ENCODE data around the gene CRLF3. TPM values are rescaled to one million over a fixed set of nuclear protein-coding genes. Genes with fewer than 3 reads are reported as not detected.
A peak's percentile ranks its signal among the peaks of the same experiment; 100 is the strongest.
"Not testable (repeated sequence)": the region's sequence is repeated elsewhere in the genome, so short reads cannot be mapped to it uniquely, and the experiment has no call there.

CRLF3 gene
- total RNA-seq, 3 donors from 2014 or later, result 13.7 to 17.9 (median 13.8) TPM

DNA sequence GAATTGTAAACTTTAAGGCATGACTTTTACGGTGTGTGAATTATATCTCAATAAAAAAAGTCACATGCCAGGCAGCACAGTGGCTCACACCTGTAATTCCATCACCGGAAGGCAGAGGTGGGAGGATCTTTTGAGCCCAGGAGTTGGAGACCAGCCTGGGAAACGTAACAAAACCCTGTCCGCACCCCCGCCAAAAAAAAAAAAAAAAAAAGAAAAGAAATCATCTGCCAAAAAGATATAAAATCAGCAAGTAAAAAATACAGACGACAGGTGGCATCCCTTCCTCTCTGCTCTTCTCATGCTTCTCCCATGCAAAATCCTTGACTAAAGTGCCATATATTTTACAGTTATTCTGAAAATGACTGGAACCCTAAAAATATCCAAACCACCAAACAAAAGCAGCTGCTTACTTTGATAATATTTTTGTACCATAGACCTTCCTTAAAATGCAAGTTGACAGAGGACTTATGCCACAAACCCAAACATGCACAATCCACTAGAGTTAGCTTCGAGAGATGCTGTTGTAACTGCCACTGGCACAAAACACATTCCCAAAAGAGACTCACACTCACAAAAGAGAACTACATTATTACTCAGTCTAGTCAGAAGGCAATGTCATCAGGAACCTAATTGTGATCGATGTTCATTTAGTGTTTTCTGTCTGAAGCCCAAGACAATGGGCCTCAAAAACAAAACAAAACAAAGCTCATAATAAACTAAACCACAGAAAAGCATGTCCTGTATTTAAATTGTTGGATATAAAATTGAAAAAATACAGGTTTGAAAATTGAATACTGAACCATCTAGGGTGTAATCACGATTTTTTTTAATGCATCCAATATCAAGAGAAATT, 2.4 kb downstream of the CRLF3 start:
- H3K4me3 ChIP-seq, result no peak overlapping the region
- TF ChIP-seq, protein P1, sequence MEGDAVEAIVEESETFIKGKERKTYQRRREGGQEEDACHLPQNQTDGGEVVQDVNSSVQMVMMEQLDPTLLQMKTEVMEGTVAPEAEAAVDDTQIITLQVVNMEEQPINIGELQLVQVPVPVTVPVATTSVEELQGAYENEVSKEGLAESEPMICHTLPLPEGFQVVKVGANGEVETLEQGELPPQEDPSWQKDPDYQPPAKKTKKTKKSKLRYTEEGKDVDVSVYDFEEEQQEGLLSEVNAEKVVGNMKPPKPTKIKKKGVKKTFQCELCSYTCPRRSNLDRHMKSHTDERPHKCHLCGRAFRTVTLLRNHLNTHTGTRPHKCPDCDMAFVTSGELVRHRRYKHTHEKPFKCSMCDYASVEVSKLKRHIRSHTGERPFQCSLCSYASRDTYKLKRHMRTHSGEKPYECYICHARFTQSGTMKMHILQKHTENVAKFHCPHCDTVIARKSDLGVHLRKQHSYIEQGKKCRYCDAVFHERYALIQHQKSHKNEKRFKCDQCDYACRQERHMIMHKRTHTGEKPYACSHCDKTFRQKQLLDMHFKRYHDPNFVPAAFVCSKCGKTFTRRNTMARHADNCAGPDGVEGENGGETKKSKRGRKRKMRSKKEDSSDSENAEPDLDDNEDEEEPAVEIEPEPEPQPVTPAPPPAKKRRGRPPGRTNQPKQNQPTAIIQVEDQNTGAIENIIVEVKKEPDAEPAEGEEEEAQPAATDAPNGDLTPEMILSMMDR (IDR thresholded peaks at IDR 0.05), result peak; percentile 8

DNA sequence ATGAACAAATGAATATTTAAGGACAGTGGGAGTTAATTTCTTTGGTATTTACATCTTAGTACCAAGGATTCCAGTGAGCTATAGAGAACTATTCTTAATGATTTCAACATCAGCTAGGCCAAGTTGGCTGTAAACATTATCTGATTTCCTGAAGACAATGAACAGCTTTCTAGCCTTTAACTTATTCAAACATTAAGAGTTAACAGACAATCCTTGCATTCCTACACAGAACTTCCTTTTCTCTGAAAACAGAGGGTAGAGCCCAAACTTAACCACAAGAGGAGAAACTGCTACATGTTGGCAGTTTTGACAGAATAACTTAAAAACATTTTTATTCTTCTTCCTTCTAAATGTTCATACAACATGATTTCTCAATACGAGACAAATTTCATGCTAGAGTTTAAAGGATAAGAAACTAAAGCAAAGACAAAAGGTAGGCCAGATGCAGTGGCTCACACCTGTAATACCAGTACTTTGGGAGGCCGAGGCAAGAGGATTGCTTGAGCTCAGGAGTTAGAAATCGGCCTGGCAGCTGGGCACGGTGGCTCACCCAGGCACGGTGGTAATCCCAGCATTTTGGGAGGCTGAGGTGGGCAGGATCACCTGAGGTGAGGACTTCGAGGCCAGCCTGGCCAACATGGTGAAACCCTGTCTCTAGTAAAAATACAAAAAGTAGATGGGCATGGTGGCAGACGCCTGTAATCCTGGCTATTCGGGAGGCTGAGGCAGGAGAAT, 4.4 kb downstream of the CRLF3 start:
- DNase-seq, result no peak
- Histone ChIP-seq H3K4me1 (ENCODE audit: low read depth) (peaks cover 23% of the 10 kb centered on the region), H3K36me3 (ENCODE audit: low read depth) (peaks cover 4% of the 10 kb centered on the region), H3K9me3 (no peaks in the 10 kb centered on the region), H3K4me3 (no peak overlapping the region)
- intact Hi-C loops (cut with DNase I, micrococcal nuclease), result no loop called here
- ATAC-seq, result no peak
- TF ChIP-seq, protein P1 (IDR thresholded peaks at IDR 0.05), result no peak

More for the DNA sequence above, 2.4 kb downstream of the CRLF3 start:
- DNase-seq (peak in 1 of 3 donors; percentile 38), ATAC-seq (no peak)
- Histone ChIP-seq H3K9me3 (no peaks in the 10 kb centered on the region), H3K4me1 (ENCODE audit: low read depth) (peaks cover 38% of the 10 kb centered on the region), H3K36me3 (ENCODE audit: low read depth) (peaks cover 4% of the 10 kb centered on the region)
- intact Hi-C loops (cut with DNase I, micrococcal nuclease), result no loop called here

DNA sequence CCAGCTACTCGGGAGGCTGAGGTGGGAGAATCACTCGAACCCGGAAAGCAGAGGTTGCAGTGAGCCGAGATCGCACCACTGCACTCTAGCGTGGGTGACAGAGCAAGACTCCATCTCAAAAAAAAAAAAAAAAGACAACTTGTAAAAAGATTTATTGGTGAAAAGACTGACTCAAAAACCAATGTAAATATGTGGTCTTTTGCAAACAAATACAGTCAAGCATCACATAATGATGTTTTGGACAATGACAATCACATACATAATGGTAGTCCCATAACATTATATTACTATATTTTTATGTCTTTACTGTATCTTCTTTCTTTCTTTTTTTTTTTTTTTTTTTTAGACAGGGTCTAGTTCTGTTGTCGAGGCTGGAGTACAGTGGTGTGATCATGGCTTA, 8.3 kb downstream of the CRLF3 start:
- Histone ChIP-seq H3K9me3 (no peaks in the 10 kb centered on the region), H3K4me1 (ENCODE audit: low read depth) (peaks cover 13% of the 10 kb centered on the region), H3K36me3 (ENCODE audit: low read depth) (no peaks in the 10 kb centered on the region), H3K4me3 (no peak overlapping the region)
- TF ChIP-seq, protein P1 (IDR thresholded peaks at IDR 0.05), result no peak
- DNase-seq, result no peak
- intact Hi-C loops (cut with DNase I, micrococcal nuclease), result no loop called here
- no peak for ATAC-seq

DNA sequence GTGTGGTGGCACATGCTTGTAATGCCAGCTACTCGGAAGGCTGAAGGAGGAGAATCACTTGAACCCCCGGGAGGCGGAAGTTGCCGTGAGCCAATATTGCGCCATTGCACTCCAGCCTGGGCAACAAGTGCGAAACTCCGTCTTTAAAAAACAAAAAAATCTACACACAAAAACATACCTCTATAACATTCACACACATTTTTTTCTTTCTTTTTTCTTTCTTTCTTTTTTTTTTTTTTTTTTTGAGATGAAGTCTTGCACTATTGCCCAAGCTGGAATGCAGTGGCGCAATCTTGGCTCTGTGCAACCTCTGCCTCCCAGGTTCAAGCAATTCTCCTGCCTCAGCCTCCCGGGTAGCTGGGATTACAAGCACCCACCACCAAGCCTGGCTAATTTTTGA, 9.6 kb downstream of the CRLF3 start:
- H3K36me3 ChIP-seq (ENCODE audit: low read depth); intact Hi-C loops (cut with DNase I, micrococcal nuclease); DNase-seq; H3K9me3 ChIP-seq; H3K4me3 ChIP-seq; ATAC-seq: not testable (repeated sequence)
- H3K4me1 ChIP-seq (ENCODE audit: low read depth), result peaks cover 13% of the 10 kb centered on the region

DNA sequence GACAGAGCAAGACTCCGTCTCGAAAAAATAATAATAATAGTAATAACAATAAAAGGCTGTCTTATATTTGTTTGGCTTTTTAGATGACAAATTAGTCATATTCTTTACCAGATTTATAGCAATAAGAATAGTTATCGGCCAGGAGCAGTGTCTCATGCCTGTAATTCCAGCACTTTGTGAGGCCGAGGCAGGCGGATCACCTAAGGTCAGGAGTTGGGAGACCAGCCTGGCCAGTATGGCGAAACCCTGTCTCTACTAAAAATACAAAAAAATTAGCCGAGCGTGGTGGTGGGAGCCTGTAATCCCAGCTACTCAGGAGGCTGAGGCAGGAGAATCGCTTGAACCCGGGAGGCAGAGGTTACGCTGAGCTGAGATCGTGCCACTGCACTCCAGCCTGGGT, 10.3 kb downstream of the CRLF3 start:
- peaks cover 13% of the 10 kb centered on the region for H3K4me1 ChIP-seq (ENCODE audit: low read depth)
- H3K36me3 ChIP-seq (ENCODE audit: low read depth); intact Hi-C loops (cut with DNase I, micrococcal nuclease); ATAC-seq; H3K4me3 ChIP-seq; H3K9me3 ChIP-seq; DNase-seq: not testable (repeated sequence)

DNA sequence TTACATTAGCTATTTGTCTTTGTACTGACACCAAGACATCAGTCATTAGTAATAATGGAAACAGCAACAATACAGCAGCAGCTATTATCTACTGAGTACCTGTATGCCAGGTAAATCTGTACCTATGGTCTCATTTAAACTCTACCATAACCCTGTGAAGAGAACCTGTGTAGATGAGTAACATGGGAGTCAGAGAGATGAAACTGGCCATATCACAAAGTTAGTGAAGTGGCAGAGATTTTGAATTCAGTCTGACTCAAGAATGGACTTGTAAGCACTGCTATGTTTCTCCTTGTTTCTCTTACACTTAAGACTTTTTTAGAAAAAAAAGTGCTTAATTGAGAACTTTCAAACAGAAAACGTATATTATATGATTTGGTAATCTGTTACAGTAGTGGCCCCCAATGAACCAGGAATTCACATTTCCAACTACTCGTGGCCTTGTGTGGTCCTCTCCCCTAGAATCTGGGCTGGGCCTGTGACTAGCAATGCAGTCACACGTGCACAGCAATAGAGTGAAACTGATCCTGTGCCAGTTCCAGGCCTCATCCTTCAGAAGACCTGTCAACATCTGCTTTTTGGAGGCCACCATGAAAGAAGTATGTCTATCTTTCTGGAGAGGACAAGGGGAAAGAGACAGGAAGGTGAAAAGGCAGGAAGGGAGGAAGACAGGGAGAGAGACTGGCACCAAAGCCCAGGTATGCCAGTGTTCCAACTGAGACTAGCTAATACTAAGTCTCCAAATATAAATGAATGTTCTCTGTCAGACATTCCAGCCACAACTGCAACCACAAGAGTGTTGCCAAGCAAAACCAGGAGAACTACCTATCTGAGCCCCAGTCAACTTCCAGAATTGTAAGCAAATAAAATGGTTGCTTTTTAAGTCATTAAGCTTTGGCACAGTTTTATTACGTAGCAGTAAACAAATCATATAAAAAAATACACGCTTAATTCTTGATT, 12.0 kb downstream of the CRLF3 start:
- TF ChIP-seq, protein P1 (IDR thresholded peaks at IDR 0.05), result no peak
- Histone ChIP-seq H3K9me3 (no peaks in the 10 kb centered on the region), H3K4me1 (ENCODE audit: low read depth) (peaks cover 8% of the 10 kb centered on the region), H3K4me3 (no peak overlapping the region), H3K36me3 (ENCODE audit: low read depth) (no peaks in the 10 kb centered on the region)
- no peak for DNase-seq
- ATAC-seq, result peak; percentile 20
- intact Hi-C loops (cut with DNase I, micrococcal nuclease), result no loop called here
